GM23338 (cell line): ENCODE measurements around the gene DTD1. TPM values are rescaled to one million over a fixed set of nuclear protein-coding genes. Genes with fewer than 3 reads are reported as not detected.

ENCODE experiments used
- ATAC-seq: fragments of 200-7000 bp; cut with Tn5 transposase; 3 replicates; pipeline ENCODE4 v1.9.1; 2020
- DNase-seq: peaks from one replicate; pipeline ENCODE4 v3.0.0-alpha.2; 2015; ENCODE audit warnings: low spot score
- H2AFZ ChIP-seq: fragments of 200-600 bp; sonication (generic); 2 replicates; pipeline ENCODE4 v1.8.0; 2016; ENCODE audit warnings: antibody characterized with exemption, mild to moderate bottlenecking, moderate library complexity
- H3F3A ChIP-seq: fragments of 200-600 bp; sonication (generic); replicated peaks from 2 replicates; pipeline ENCODE4 v1.8.0; 2017; ENCODE audit warnings: antibody characterized with exemption, mixed run types, low read depth
- H3K27ac ChIP-seq: fragments of 200-600 bp; sonication (generic); 2 replicates; pipeline ENCODE4 v1.6.1; 2016; ENCODE audit warnings: low read depth
- H3K27me3 ChIP-seq: fragments of 200-600 bp; sonication (generic); 2 replicates; pipeline ENCODE4 v1.8.0; 2016; ENCODE audit warnings: mild to moderate bottlenecking, mixed run types, moderate library complexity; ENCODE audit not compliant: insufficient read depth
- H3K36me3 ChIP-seq: fragments of 200-600 bp; sonication (generic); 2 replicates; pipeline ENCODE4 v1.8.0; 2016; ENCODE audit warnings: mild to moderate bottlenecking; ENCODE audit not compliant: insufficient read depth
- H3K4me1 ChIP-seq: fragments of 200-600 bp; sonication (generic); 2 replicates; pipeline ENCODE4 v1.8.0; 2016; ENCODE audit warnings: mild to moderate bottlenecking, moderate library complexity; ENCODE audit not compliant: insufficient read depth
- H3K4me2 ChIP-seq: fragments of 200-600 bp; sonication (generic); 2 replicates; pipeline ENCODE4 v1.7.1; 2017; ENCODE audit warnings: mixed run types
- H3K4me3 ChIP-seq: fragments of 200-600 bp; sonication (generic); 2 replicates; pipeline ENCODE4 v1.6.1; 2016; ENCODE audit warnings: mixed run types
- H3K79me2 ChIP-seq: fragments of 200-600 bp; sonication (generic); replicated peaks from 2 replicates; pipeline ENCODE4 v1.8.0; 2017; ENCODE audit warnings: mild to moderate bottlenecking; ENCODE audit not compliant: insufficient read depth
- H3K9me2 ChIP-seq: fragments of 200-600 bp; sonication (generic); 2 replicates; pipeline ENCODE4 v1.8.0; 2017; ENCODE audit not compliant: insufficient read depth
- H4K20me1 ChIP-seq: fragments of 200-600 bp; sonication (generic); replicated peaks from 2 replicates; pipeline ENCODE4 v1.8.0; 2017; ENCODE audit warnings: mild to moderate bottlenecking; ENCODE audit not compliant: insufficient read depth
- H3K27ac Mint-ChIP-seq: 2 replicates; pipeline ENCODE4 v1.8.0; 2020; ENCODE audit warnings: inconsistent platforms, mild to moderate bottlenecking, moderate library complexity, mixed read lengths
- H3K27me3 Mint-ChIP-seq: 3 replicates; pipeline ENCODE4 v1.8.0; 2022; ENCODE audit warnings: low read depth, mild to moderate bottlenecking, moderate library complexity, mixed read lengths, inconsistent platforms; ENCODE audit not compliant: insufficient read depth, poor library complexity
- H3K36me3 Mint-ChIP-seq: 3 replicates; pipeline ENCODE4 v1.8.0; 2021; ENCODE audit warnings: low read depth, mild to moderate bottlenecking, inconsistent platforms, moderate library complexity, mixed read lengths
- H3K4me1 Mint-ChIP-seq: 3 replicates; pipeline ENCODE4 v1.8.0; 2020; ENCODE audit warnings: mild to moderate bottlenecking, inconsistent platforms, mixed read lengths
- H3K4me3 Mint-ChIP-seq: 3 replicates; pipeline ENCODE4 v1.8.0; 2021; ENCODE audit warnings: moderate library complexity, mild to moderate bottlenecking, inconsistent platforms, mixed read lengths
- H3K9me3 Mint-ChIP-seq: 3 replicates; pipeline ENCODE4 v1.8.0; 2020; ENCODE audit warnings: moderate library complexity, mild to moderate bottlenecking, inconsistent platforms, mixed read lengths
- CREB1 ChIP-seq: fragments of 250-450 bp; sonication (Bioruptor Pico); IDR thresholded peaks from 2 replicates; pipeline ENCODE4 v1.5.0; 2020; ENCODE audit warnings: low read depth, mild to moderate bottlenecking, moderate library complexity
- ETS1 ChIP-seq: IDR thresholded peaks from 2 replicates; pipeline ENCODE4 v1.6.1; 2016; ENCODE audit warnings: antibody characterized with exemption
- EZH2 ChIP-seq: fragments of 200-600 bp; sonication (generic); IDR thresholded peaks from one replicate; pipeline ENCODE4 v1.8.0; 2017; ENCODE audit warnings: antibody characterized with exemption, mild to moderate bottlenecking, low read depth; ENCODE audit not compliant: unreplicated experiment
- EZH2phosphoT487 ChIP-seq: fragments of 200-600 bp; sonication (generic); IDR thresholded peaks from one replicate; pipeline ENCODE4 v1.8.1; 2018; ENCODE audit warnings: antibody characterized with exemption; ENCODE audit not compliant: unreplicated experiment
- JUNB ChIP-seq: IDR thresholded peaks from one replicate; pipeline ENCODE4 v1.6.1; 2016; ENCODE audit warnings: antibody characterized with exemption; ENCODE audit not compliant: unreplicated experiment
- NANOG ChIP-seq: IDR thresholded peaks from 2 replicates; pipeline ENCODE4 v1.6.1; 2016; ENCODE audit warnings: antibody characterized with exemption, borderline replicate concordance
- POLR2AphosphoS5 ChIP-seq: IDR thresholded peaks from 2 replicates; pipeline ENCODE4 v1.6.1; 2016; ENCODE audit warnings: antibody characterized with exemption, low read depth
- REST ChIP-seq: IDR thresholded peaks from one replicate; pipeline ENCODE4 v1.6.1; 2018; ENCODE audit warnings: antibody characterized with exemption; ENCODE audit not compliant: unreplicated experiment
- STAT1 ChIP-seq: IDR thresholded peaks from one replicate; pipeline ENCODE4 v1.6.1; 2016; ENCODE audit warnings: antibody characterized with exemption; ENCODE audit not compliant: unreplicated experiment
- ZNF114 ChIP-seq: fragments of 250-450 bp; sonication (Bioruptor Pico); IDR thresholded peaks from 2 replicates; pipeline ENCODE4 v1.5.0; 2020; ENCODE audit warnings: mild to moderate bottlenecking, moderate library complexity
- ZNF331 ChIP-seq: fragments of 250-450 bp; sonication (Bioruptor Pico); IDR thresholded peaks from 2 replicates; pipeline ENCODE4 v1.5.0; 2020; ENCODE audit warnings: low read depth, mild to moderate bottlenecking, moderate library complexity
- ZNF462 ChIP-seq: fragments of 250-450 bp; sonication (Bioruptor Pico); IDR thresholded peaks from 2 replicates; pipeline ENCODE4 v1.5.0; 2020; ENCODE audit warnings: mild to moderate bottlenecking, moderate library complexity
- polyA plus RNA-seq: library from polyadenylated mRNA; unstranded; fragments of >200 nt; fragmentation: Nextera tagmentation; extraction: Ambion mirVana; gene quantifications from 2 replicates; pipeline ENCODE4 v1.2.1, GENCODE V29; 2016
- total RNA-seq: library from RNA; depleted of rRNA; stranded (reverse); fragments of >200 nt; shearing (Covaris generic); gene quantifications from 2 replicates; pipeline ENCODE4 v1.2.3, GENCODE V29; 2014
- TF ChIP-seq, protein P1 (sequence below), 2 experiments: fragments of 200-600 bp in 1 of 2; sonication (generic) in 1 of 2; conservative IDR thresholded peaks; 2 replicates each; pipeline versions ENCODE4 v1.5.1 to v1.6.1; 2016 to 2017; ENCODE audit warnings: antibody characterized with exemption in 2 of 2, low read depth in 2 of 2, mild to moderate bottlenecking in 2 of 2, moderate library complexity in 1 of 2

Gene DTD1
- total and polyA plus RNA-seq, 2 experiments from 2014 or later = 69.8 to 74.0 TPM

- H3F3A ChIP-seq = 0 out of 2 replicates have a peak, but pooled peaks cover 4% of the 10 kb centered on the region
- H3K9me3 Mint-ChIP-seq = no peaks in the 10 kb centered on the region; the same call in 1 of the 3 replicates
- no peaks in the 10 kb centered on the region for H4K20me1 ChIP-seq
- H3K4me3 ChIP-seq = peak overlapping the region; percentile 77
- peaks cover 5% of the 10 kb centered on the region for H3K27me3 Mint-ChIP-seq
- H2AFZ ChIP-seq = peak overlapping the region; percentile 64; the same call in 1 of the 2 replicates
- no peak for TF ChIP-seq EZH2
- TF ChIP-seq, protein P1, sequence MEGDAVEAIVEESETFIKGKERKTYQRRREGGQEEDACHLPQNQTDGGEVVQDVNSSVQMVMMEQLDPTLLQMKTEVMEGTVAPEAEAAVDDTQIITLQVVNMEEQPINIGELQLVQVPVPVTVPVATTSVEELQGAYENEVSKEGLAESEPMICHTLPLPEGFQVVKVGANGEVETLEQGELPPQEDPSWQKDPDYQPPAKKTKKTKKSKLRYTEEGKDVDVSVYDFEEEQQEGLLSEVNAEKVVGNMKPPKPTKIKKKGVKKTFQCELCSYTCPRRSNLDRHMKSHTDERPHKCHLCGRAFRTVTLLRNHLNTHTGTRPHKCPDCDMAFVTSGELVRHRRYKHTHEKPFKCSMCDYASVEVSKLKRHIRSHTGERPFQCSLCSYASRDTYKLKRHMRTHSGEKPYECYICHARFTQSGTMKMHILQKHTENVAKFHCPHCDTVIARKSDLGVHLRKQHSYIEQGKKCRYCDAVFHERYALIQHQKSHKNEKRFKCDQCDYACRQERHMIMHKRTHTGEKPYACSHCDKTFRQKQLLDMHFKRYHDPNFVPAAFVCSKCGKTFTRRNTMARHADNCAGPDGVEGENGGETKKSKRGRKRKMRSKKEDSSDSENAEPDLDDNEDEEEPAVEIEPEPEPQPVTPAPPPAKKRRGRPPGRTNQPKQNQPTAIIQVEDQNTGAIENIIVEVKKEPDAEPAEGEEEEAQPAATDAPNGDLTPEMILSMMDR (conservative IDR thresholded peaks at IDR 0.05; ENCODE audit: low read depth in 2 of 2) = no peak
- TF ChIP-seq STAT1 = no peak
- TF ChIP-seq ETS1 = no peak
- TF ChIP-seq ZNF331 (CRISPR knock-in tag) = no peak
- TF ChIP-seq ZNF114 (CRISPR knock-in tag) = no peak
- no peak for TF ChIP-seq JUNB
- no peak for TF ChIP-seq CREB1 (CRISPR knock-in tag)
- no peak for TF ChIP-seq NANOG
- TF ChIP-seq ZNF462 (CRISPR knock-in tag) = no peak
- TF ChIP-seq EZH2phosphoT487 = no peak
- no peak for TF ChIP-seq REST
- no peak for TF ChIP-seq POLR2AphosphoS5
- H3K4me2 ChIP-seq = peak overlapping the region; percentile 81
- H3K27ac ChIP-seq = no peak overlapping the region; the same call in 1 of the 2 replicates
- peaks cover 5% of the 10 kb centered on the region for H3K4me1 ChIP-seq
- H3K36me3 ChIP-seq = peaks cover 6% of the 10 kb centered on the region; the same call in 1 of the 2 replicates
- H3K36me3 Mint-ChIP-seq = peaks cover 30% of the 10 kb centered on the region
- H3K27me3 ChIP-seq = no peaks in the 10 kb centered on the region
- H3K9me2 ChIP-seq = no peaks in the 10 kb centered on the region
- no peak for DNase-seq
- ATAC-seq = peak; percentile 8; the same call in 2 of the 3 replicates
- H3K4me1 Mint-ChIP-seq = no peaks in the 10 kb centered on the region
- H3K79me2 ChIP-seq = peaks cover 15% of the 10 kb centered on the region
- peak overlapping the region; percentile 99 for H3K27ac Mint-ChIP-seq
- peak overlapping the region; percentile 90 for H3K4me3 Mint-ChIP-seq
Observed at GRCh38 chr20:18567739-18568091, 20.1 kb upstream of the DTD1 start.
